HG03139 (cell line): Measurements from ENCODE around the gene ARRDC1.
"Not testable (repeated sequence)": the region's sequence is repeated elsewhere in the genome, so short reads cannot be mapped to it uniquely, and the experiment has no call there.

Experiments
- ATAC-seq: cut with Tn5 transposase; IDR thresholded peaks from one replicate; pipeline ENCODE4 v1.9.1; 2021; ENCODE audit not compliant: unreplicated experiment

Gene ARRDC1

DNA sequence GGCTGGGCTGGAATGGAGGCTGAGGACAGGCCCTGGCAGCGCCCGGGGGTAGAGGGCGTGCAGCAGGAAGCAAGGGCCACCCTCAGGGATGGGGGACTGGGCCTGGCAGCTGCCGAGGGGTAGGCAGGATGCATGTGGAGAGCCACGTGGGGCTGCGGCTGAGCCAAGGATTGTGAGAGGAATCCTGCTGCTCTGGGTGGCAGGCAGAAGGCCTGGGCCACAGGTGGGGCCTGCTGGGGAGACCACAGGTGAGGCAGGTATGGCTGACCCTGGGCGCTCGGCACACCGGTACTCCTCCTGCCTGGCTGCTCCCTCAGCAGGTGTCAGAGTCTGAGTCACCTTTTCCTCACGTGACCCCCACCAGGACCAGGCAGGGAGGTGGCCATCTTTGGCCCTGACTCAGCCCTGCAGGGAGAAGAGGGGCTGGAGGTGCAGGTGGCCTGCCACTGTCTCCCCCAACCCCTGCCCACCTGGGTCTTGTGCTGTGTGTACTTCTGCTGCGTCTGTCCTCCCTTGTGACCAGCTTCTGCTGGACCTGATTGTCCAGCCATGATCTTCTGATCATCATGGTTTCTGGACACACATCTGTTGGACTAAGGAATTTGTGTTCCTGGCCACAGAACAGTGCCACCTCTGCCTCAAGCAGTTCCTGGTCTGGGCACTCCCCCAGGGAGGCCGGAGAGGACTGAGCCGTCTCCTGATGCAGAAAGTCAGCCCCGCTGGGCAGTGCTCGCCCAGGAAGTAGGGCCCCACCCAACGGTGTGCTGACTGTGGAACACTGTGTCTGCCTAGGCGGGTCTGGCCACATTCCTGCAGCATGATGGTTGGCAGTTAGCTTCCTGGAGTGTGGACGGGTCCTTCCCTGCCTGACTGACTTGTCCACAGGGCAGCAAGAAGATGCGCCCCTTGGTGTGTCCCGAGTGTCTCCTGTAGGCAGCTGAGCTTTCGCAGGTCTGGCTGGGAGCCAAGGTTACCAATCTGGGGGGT lies 6.4 kb downstream of the ARRDC1 start:
- no peak for ATAC-seq

DNA sequence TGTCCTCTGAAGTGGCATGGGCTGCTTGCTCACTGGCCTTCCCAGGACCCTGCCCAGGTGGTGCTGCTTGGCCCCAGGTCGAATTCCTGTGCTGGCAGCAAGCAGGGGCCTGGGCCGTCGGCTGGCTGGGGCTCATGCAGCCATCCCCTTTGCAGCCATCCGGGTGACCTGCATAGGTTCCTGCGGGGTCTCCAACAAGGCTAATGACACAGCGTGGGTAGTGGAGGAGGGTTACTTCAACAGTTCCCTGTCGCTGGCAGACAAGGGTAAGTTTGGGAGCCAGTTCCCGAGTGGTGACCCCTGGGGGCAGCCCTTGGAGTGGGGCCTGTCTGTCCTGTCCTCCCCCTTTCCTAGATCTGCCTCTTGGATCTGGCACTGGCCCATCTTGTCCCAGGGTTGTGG lies 7.3 kb downstream of the ARRDC1 start:
- no peak for ATAC-seq

GRCh38 chr9:137613259-137613658 lies 7.8 kb downstream of the ARRDC1 start:
- no peak for ATAC-seq

- no peak for ATAC-seq
These were observed 8.4 kb downstream of the ARRDC1 start for GRCh38 chr9:137613738-137614523.

- ATAC-seq: no peak
These were observed 9.3 kb downstream of the ARRDC1 start for GRCh38 chr9:137614631-137615386.

GRCh38 chr9:137615387-137615871 lies 9.9 kb downstream of the ARRDC1 start:
- no peak for ATAC-seq

DNA sequence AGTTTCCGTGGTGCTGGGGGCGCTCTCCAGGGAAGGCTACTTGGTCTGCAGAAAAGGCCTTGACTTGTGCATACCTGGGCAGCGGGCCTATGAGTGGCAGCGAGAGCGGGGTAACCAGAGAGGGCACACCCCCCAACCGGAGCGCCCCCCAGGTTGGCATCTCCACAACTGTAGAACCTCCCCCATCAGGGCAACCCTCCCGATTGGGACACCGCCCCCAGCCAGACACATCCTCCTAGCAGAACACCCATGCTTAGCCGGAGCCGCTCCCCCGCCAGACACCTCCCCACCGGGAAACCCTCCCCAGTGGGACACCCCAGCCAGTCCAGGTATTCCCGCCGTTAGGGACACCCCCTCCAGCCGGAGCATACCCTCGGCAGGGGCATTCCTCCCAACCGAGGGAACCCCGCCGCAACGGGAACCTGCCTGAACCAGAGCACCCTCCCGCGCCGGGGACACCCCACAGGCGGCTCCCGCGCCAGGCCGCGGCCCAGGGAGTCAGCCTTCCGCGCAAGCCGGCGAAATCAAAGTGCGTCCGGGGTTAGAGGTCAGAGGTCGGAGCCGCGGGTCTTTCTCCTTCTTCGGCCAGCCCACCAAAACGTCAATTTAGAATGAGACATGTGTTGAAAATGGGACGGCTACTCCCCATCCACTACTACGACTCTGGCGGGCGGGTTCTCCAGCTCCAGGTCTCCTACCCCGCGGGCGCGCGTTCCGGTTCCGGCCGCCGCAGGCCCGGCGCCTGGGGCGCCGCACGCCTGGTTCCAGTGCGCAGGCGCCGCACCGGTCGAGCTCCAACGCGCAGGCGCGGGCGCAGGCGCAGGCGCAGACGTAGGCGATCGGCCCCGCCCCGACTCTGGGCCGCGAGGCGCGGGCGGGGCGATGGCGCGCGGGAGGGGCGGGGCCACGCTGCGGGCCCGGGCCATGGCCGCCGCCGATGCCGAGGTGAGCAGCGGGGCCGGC lies 12.9 kb downstream of the ARRDC1 start, which contains the start of gene EHMT1:
Gene EHMT1 (plus strand): TSS at position 901 of the 963 bp plus-strand sequence. CDS start 24 bp downstream, at position 925.
- peak; percentile 57 for ATAC-seq

- ATAC-seq: peak; percentile 20
These were observed 14.0 kb downstream of the ARRDC1 start for GRCh38 chr9:137619240-137620047.

DNA sequence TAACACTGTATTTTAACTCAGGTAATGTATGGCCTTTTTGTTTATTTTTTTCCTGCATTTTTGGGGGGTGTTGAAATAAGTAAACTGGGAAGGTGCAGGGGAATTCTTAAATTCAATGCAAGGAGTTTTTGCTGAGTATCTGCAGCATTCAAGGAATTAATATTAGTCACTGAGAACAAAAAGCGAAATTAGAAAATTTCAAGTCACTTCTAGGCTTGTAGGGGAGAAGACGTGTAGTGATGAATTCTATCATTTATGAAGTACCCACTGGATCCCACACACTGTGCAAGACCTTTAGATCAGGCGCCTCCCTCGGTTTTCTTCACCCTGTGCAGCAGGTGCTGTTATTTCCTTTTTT lies 14.5 kb downstream of the ARRDC1 start:
- no peak for ATAC-seq

DNA sequence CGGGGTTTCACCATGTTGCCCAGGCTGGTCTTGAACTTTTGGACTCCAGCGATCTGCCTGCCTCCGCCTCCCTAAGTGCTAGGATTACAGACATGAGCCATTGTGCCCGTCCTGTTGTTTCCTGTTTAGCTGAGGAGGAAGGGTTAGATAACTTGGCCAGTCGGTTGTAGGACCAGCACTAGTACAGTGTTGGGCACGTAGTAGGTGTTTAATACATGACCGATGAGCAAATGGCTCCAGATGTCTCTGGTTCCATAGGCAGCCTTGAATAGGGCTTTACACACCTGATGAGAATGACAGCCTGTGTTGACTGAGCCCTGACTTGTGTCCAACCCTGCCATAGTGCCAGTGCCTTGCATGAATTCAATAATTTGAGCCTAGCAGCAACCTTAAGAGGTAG lies 15.1 kb downstream of the ARRDC1 start:
- no peak for ATAC-seq

GRCh38 chr9:137621131-137621757 lies 15.8 kb downstream of the ARRDC1 start:
- no peak for ATAC-seq

GRCh38 chr9:137622211-137622610 lies 16.7 kb downstream of the ARRDC1 start:
- ATAC-seq: not testable (repeated sequence)

DNA sequence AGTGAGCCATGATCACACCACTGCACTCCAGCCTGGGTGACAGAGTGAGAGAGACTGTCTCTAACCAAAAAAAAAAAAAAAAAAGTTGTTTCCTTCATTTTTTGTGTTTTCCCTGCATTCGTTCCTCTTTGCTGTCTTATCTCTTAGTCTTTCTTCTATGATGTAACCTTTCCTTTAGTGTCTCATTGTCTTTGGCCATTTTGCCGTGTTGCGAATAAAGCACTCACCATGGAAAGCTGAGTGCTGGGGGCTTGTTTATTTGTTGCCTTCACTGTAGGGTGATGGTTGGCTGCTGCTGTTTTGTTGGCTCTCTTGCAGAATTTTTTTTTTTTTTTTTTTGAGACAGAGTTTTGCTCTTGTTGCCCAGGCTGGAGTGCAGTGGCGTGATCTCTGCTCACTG lies 21.0 kb downstream of the ARRDC1 start:
- ATAC-seq: no peak

DNA sequence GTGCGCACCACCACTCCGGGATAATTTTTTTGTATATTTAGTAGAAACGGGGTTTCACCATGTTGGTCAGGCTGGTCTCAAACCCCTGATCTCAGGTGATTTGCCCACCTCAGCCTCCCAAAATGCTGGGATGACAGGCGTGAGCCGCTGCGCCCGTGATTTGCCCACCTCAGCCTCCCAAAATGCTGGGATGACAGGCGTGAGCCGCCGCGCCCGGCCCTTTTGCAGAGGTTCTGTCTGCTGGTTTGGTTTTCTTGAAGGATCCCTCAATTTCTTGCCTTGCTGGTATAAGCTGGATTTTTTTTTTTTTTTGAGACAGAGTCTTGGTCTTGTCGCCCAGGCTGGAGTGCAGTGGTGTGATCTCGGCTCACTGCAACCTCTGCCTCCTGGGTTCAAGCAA lies 21.9 kb downstream of the ARRDC1 start:
- not testable (repeated sequence) for ATAC-seq

DNA sequence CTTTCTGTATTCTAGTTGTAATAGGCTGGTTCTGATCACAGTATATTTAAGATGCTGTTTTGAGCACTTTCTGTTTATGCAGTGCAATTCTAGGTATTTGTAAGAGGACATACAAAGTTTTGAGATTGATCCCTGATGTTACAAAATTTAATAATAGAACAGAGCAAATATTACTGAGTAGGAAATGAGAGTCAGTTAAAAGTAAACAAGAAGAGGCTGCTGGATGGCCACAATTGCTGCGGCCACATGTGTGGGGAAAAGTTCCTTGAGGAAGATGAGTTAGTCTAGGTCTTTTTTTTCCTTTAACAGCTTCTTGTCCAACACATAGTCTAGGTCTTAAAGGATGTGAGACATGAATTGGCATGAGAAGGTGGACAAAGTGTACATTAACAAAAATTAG lies 24.6 kb downstream of the ARRDC1 start:
- no peak for ATAC-seq

GRCh38 chr9:137630679-137631078 lies 25.2 kb downstream of the ARRDC1 start:
- no peak for ATAC-seq

DNA sequence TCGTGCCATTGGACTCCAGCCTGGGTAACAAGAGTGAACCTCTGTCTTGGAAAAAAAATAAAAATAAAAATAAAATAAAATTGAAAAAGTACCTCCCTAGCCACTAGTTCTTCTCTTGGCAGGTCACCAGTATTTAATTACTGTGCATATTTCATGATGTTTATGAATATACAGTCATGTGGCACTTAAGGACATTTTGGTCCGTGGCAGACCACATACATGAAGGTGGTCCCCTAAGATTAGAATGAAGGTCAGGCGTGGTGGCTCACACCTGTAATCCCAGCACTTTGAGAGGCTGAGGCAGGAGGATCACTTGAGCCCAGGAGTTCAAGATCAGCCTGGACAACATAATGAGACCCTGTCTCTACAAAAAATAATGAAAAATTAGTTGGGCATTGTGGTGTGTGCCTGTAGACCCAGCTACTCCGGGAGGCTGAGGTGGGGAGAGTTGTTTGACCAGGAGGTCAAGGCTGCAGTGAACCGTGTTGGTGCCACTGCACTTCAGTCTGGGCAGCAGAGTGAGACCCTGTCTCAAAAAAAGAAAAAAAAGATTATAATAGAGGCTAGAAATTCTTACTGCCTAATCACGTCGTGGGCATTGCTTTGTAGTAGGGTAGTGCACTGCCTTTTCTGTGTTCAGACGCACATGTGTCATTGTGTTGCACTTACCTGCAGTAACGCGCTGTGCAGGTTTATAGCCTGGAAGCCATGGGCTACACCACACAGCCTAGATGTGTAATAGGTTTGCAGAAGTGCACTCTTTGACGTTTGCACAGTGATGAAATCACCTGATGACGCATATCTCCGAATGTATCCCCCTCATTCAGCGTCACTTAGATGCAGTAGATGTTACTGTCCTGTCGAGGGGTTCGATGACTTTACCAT lies 26.1 kb downstream of the ARRDC1 start:
- no peak for ATAC-seq
